ENCODE data around the gene PGBD2. TPM values are rescaled to one million over a fixed set of nuclear protein-coding genes. Genes with fewer than 3 reads are reported as not detected.
"Not testable (repeated sequence)": the region's sequence is repeated elsewhere in the genome, so short reads cannot be mapped to it uniquely, and the experiment has no call there.

Gene PGBD2
- polyA plus RNA-seq, 1 donor (not counting 4 experiments of a cell fraction or from before 2014, with no cell fraction given) = 5.1 TPM

DNA sequence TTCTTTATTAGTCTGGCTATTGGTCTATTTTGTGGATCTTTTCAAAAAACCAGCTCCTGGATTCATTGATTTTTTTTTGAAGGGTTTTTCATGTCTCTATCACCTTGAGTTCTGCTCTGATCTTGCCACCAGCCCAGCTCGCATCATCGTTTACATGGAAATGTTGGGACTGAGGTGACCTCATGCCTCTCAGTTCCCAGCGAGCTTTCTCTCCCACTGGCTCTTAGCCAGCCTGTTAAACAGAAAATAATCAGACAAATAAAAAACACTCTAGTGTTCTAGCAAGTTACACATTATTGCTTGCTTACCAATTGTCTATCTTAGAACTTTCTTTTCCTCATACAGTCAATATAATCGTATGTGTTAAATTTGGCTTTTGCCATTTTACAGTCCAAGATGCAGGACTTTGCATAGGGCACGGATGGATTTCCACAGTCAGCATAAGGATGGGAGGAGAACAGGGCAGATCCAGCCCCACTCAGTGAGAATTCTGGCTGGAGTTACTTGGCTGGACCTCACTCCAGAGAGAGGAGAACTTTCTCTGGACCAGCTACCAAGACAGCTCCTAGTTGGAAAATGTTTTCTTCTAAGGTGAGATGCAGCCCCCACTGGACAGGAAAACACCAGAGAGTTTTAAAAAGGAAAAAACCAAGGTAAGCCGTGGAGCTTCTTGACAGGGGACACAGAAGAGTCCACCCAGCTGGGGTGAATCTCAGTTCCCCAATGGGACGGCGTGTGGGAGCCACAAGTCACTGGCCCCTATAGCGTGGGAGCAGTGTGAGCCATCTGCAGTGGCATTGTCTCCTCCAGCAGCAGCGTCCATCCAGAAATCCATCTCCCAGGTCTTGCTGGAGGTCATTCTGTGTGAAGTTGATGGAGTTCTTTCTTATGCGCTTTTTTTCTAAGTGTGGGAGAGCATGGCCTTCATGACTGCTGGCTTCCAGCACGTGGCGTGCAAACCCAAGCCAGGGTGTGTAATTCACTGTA lies 17.6 kb downstream of the PGBD2 start:
- Histone ChIP-seq H3K4me2 (ENCODE audit: control insufficient read depth, extremely low read depth, insufficient read depth, low read depth, low read length) (no peak overlapping the region), H3K36me3 (ENCODE audit: control insufficient read depth in 2 of 2, extremely low read depth in 1 of 2, insufficient read depth in 2 of 2, low read length in 2 of 2) (no peaks in the 10 kb centered on the region), H3K9ac (ENCODE audit: control insufficient read depth, extremely low read depth, insufficient read depth, low read length) (no peak overlapping the region), H3K27ac (ENCODE audit: control insufficient read depth, insufficient read depth, low read length) (no peak overlapping the region), H3K9me1 (ENCODE audit: control insufficient read depth, extremely low read depth, insufficient read depth, low read length) (no peaks in the 10 kb centered on the region), H3K79me2 (ENCODE audit: control insufficient read depth, insufficient read depth, low read length) (no peaks in the 10 kb centered on the region), H4K20me1 (ENCODE audit: control insufficient read depth, extremely low read depth, insufficient read depth, low read length) (no peaks in the 10 kb centered on the region), H3K4me1 (ENCODE audit: control insufficient read depth, extremely low read depth, insufficient read depth, low read length) (peaks cover 3% of the 10 kb centered on the region), H3K27me3 (ENCODE audit: control insufficient read depth, extremely low read depth, insufficient read depth, low read length) (no peaks in the 10 kb centered on the region), H3K4me3 (ENCODE audit: control insufficient read depth in 2 of 3, extremely low read depth in 1 of 3, insufficient read depth in 2 of 3, low read depth in 1 of 3, low read length in 3 of 3) (no peak overlapping the region), H2AFZ (ENCODE audit: control insufficient read depth, low read length) (no peak overlapping the region), H3K9me3 (ENCODE audit: control insufficient read depth, low read depth, low read length) (no peaks in the 10 kb centered on the region)
- no peak for DNase-seq (ENCODE audit: low read depth, low spot score)
- no peak for FAIRE-seq
- dilution Hi-C loops (cut with MboI; ENCODE audit: extremely low pct_ligation_motif_present, low sequenced_read_pairs) = no loop called here
- no peak for TF ChIP-seq EZH2 (IDR thresholded peaks at IDR 0.05; ENCODE audit: low read length)
- TF ChIP-seq, protein P1, sequence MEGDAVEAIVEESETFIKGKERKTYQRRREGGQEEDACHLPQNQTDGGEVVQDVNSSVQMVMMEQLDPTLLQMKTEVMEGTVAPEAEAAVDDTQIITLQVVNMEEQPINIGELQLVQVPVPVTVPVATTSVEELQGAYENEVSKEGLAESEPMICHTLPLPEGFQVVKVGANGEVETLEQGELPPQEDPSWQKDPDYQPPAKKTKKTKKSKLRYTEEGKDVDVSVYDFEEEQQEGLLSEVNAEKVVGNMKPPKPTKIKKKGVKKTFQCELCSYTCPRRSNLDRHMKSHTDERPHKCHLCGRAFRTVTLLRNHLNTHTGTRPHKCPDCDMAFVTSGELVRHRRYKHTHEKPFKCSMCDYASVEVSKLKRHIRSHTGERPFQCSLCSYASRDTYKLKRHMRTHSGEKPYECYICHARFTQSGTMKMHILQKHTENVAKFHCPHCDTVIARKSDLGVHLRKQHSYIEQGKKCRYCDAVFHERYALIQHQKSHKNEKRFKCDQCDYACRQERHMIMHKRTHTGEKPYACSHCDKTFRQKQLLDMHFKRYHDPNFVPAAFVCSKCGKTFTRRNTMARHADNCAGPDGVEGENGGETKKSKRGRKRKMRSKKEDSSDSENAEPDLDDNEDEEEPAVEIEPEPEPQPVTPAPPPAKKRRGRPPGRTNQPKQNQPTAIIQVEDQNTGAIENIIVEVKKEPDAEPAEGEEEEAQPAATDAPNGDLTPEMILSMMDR (optimal IDR thresholded peaks at IDR 0.05 in 1 of 3, IDR thresholded peaks at IDR 0.05 in 1 of 3, conservative IDR thresholded peaks at IDR 0.05 in 1 of 3; ENCODE audit: extremely low read depth in 1 of 3, insufficient read depth in 2 of 3, low read length in 3 of 3) = no peak

DNA sequence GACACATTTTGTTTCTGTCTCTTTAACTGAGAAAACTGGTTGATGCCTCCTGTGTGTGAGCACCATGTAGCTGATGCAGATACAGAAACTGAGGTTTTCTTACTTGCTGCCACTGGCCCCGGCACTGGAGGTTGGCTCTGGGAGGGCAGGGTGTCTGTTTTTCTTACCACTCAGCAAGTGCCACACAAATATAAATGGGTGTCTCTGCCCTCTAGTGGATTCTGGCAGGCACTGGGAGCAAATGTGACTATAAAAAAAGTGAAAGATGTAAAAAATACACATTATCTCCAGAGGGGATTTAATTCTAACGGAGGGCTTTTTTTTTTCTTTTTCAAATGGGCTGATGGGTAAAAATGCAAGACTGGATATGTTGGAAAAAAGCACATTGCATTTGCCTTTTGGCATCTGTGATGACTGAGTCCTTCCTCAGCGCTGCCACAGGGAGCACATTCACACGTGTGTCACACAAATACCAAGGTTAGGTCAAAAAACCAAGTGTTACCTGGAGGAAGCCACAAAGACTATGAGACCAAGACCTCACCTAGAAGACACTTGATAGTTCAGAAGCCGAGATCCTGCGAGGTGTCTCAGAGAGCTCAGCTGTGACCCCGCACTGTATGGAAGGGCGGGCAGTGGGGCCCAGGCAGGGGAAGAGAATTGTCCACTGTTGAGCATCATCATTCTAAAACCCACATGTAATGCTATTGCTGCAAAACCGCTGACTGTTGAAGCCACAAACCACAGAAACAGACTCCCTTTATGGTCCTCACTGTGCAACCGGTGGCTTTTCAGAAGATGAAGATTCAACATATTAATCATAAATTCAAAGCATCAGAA lies 18.9 kb downstream of the PGBD2 start:
- Histone ChIP-seq H3K9me3 (ENCODE audit: control insufficient read depth, low read depth, low read length) (no peaks in the 10 kb centered on the region), H3K27me3 (ENCODE audit: control insufficient read depth, extremely low read depth, insufficient read depth, low read length) (no peaks in the 10 kb centered on the region), H3K27ac (ENCODE audit: control insufficient read depth, insufficient read depth, low read length) (no peak overlapping the region), H2AFZ (ENCODE audit: control insufficient read depth, low read length) (no peak overlapping the region), H3K36me3 (ENCODE audit: control insufficient read depth in 2 of 2, extremely low read depth in 1 of 2, insufficient read depth in 2 of 2, low read length in 2 of 2) (no peaks in the 10 kb centered on the region), H3K4me3 (ENCODE audit: control insufficient read depth in 2 of 3, extremely low read depth in 1 of 3, insufficient read depth in 2 of 3, low read depth in 1 of 3, low read length in 3 of 3) (no peak overlapping the region), H3K4me1 (ENCODE audit: control insufficient read depth, extremely low read depth, insufficient read depth, low read length) (peaks cover 3% of the 10 kb centered on the region), H3K4me2 (ENCODE audit: control insufficient read depth, extremely low read depth, insufficient read depth, low read depth, low read length) (no peak overlapping the region), H3K9me1 (ENCODE audit: control insufficient read depth, extremely low read depth, insufficient read depth, low read length) (no peaks in the 10 kb centered on the region), H3K79me2 (ENCODE audit: control insufficient read depth, insufficient read depth, low read length) (no peaks in the 10 kb centered on the region), H4K20me1 (ENCODE audit: control insufficient read depth, extremely low read depth, insufficient read depth, low read length) (no peaks in the 10 kb centered on the region), H3K9ac (ENCODE audit: control insufficient read depth, extremely low read depth, insufficient read depth, low read length) (no peak overlapping the region)
- dilution Hi-C loops (cut with MboI; ENCODE audit: extremely low pct_ligation_motif_present, low sequenced_read_pairs) = no loop called here
- DNase-seq (ENCODE audit: low read depth, low spot score) (no peak), FAIRE-seq (no peak)
- TF ChIP-seq, protein P1 (optimal IDR thresholded peaks at IDR 0.05 in 1 of 3, IDR thresholded peaks at IDR 0.05 in 1 of 3, conservative IDR thresholded peaks at IDR 0.05 in 1 of 3; ENCODE audit: extremely low read depth in 1 of 3, insufficient read depth in 2 of 3, low read length in 3 of 3) = peak; percentile 29 to 67 (median 67)
- no peak for TF ChIP-seq EZH2 (IDR thresholded peaks at IDR 0.05; ENCODE audit: low read length)

DNA sequence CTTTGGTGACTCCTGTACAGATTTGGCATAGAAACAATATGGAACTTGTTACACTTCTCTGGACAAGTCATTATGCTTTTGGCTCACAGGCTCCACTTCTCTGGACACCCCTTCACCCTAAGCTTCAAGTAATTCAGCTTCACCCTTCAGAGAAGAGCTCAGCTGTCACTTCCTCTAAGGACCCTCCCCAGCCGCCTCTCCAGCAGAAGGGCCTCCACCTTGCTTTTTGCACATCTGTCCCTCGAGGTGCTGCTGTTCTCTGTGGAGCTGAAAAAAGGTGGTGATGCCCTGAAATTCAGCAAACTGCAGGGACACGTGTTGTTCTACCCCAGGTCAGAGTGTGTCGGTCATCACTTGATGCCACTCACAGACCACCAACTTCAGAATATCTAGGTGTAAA lies 19.8 kb downstream of the PGBD2 start:
- H3K4me3 ChIP-seq (ENCODE audit: control insufficient read depth in 2 of 3, extremely low read depth in 1 of 3, insufficient read depth in 2 of 3, low read depth in 1 of 3, low read length in 3 of 3); dilution Hi-C loops (cut with MboI; ENCODE audit: extremely low pct_ligation_motif_present, low sequenced_read_pairs); H3K27ac ChIP-seq (ENCODE audit: control insufficient read depth, insufficient read depth, low read length); H3K79me2 ChIP-seq (ENCODE audit: control insufficient read depth, insufficient read depth, low read length); H4K20me1 ChIP-seq (ENCODE audit: control insufficient read depth, extremely low read depth, insufficient read depth, low read length); DNase-seq (ENCODE audit: low read depth, low spot score); H3K4me1 ChIP-seq (ENCODE audit: control insufficient read depth, extremely low read depth, insufficient read depth, low read length); H3K27me3 ChIP-seq (ENCODE audit: control insufficient read depth, extremely low read depth, insufficient read depth, low read length); FAIRE-seq; H3K4me2 ChIP-seq (ENCODE audit: control insufficient read depth, extremely low read depth, insufficient read depth, low read depth, low read length); H2AFZ ChIP-seq (ENCODE audit: control insufficient read depth, low read length); H3K9ac ChIP-seq (ENCODE audit: control insufficient read depth, extremely low read depth, insufficient read depth, low read length); H3K36me3 ChIP-seq (ENCODE audit: control insufficient read depth in 2 of 2, extremely low read depth in 1 of 2, insufficient read depth in 2 of 2, low read length in 2 of 2); H3K9me3 ChIP-seq (ENCODE audit: control insufficient read depth, low read depth, low read length); H3K9me1 ChIP-seq (ENCODE audit: control insufficient read depth, extremely low read depth, insufficient read depth, low read length): not testable (repeated sequence)

Measured in keratinocyte (primary cell).